ENCODE results near the gene NAT10. TPM values are rescaled to one million over a fixed set of nuclear protein-coding genes. Genes with fewer than 3 reads are reported as not detected.

The NAT10 gene
- total RNA-seq, 2 donors from 2014 or later, result 22.6 to 38.2 TPM

DNA sequence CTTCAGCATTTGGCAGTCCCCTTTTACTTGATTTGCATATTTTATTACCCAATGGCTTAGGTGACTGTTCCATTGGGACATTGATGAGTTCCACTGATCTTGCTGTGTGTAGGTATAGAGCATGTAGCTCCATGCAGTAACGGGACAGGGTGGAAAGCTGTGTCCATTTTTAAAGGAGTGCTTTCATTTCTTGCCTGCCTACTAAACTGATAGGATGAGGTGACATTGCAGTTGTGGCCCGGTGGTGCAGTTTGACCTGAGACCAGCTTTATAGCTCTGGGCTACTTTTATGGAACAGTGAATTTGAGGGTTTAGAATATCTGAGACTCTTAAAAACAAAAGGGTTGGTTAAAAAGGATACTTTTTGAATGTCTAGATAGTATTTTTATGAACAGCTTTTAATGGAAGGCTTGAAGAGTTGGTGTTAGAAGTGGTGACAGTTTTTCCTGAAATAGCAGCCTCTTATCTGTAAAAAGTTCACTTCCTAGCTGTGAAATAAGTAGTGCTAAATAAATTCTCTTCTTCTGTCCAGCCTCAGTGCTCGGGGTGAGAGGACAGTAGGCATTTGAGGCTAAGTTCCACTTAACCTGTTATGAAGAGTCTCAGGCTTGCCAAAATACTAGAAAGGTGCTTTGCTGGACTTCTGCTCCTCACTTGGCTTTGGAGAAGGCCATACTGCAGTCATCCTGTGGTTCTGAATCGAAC, 27.0 kb downstream of the NAT10 start:
- ATAC-seq (no peak), DNase-seq (no peak)
- 85 to 87% methylated on average over 4 of the region's 4 CpGs for WGBS, 2 donors
- H3K27ac ChIP-seq, result no peak overlapping the region
- no peaks in the 10 kb centered on the region for H3K9me3 ChIP-seq
- no peak overlapping the region for H3K4me3 ChIP-seq
- TF ChIP-seq CTCF (IDR thresholded peaks at IDR 0.05), result no peak
- no peak for TF ChIP-seq POLR2A (IDR thresholded peaks at IDR 0.05)
- H3K27me3 ChIP-seq, result no peaks in the 10 kb centered on the region
- no peaks in the 10 kb centered on the region for H3K4me1 ChIP-seq
- intact Hi-C loops (cut with DNase I), result no loop called here
- H3K36me3 ChIP-seq (replicated peaks in 1 of 2; ENCODE audit: insufficient read depth in 1 of 2, low read depth in 2 of 2), result peaks cover 9 to 47% of the 10 kb centered on the region in 2 donors

- no peak for ATAC-seq
- peaks cover 9 to 50% of the 10 kb centered on the region in 2 donors for H3K36me3 ChIP-seq (replicated peaks in 1 of 2; ENCODE audit: insufficient read depth in 1 of 2, low read depth in 2 of 2)
- no peak for TF ChIP-seq POLR2A (IDR thresholded peaks at IDR 0.05)
- no peak for TF ChIP-seq CTCF (IDR thresholded peaks at IDR 0.05)
- H3K9me3 ChIP-seq, result no peaks in the 10 kb centered on the region
- no peak for DNase-seq
- intact Hi-C loops (cut with DNase I), result no loop called here
- 81 to 91% methylated on average over 5 of the region's 5 CpGs for WGBS, 2 donors
- H3K27me3 ChIP-seq, result no peaks in the 10 kb centered on the region
- H3K4me3 ChIP-seq, result no peak overlapping the region
- H3K27ac ChIP-seq, result no peak overlapping the region
- H3K4me1 ChIP-seq, result no peaks in the 10 kb centered on the region
These were observed 29.3 kb downstream of the NAT10 start for GRCh38 chr11:34134765-34135164.

- 92 to 94% methylated on average over 3 of the region's 3 CpGs for WGBS, 2 donors
- Histone ChIP-seq H3K4me1 (no peaks in the 10 kb centered on the region), H3K9me3 (no peaks in the 10 kb centered on the region), H3K36me3 (replicated peaks in 1 of 2; ENCODE audit: insufficient read depth in 1 of 2, low read depth in 2 of 2) (peaks cover 9 to 52% of the 10 kb centered on the region in 2 donors), H3K4me3 (no peak overlapping the region), H3K27me3 (no peaks in the 10 kb centered on the region), H3K27ac (no peak overlapping the region)
- TF ChIP-seq CTCF (IDR thresholded peaks at IDR 0.05) (no peak), POLR2A (IDR thresholded peaks at IDR 0.05) (no peak)
- intact Hi-C loops (cut with DNase I), result no loop called here
- ATAC-seq, result no peak
- DNase-seq, result no peak
These were observed 30.0 kb downstream of the NAT10 start for GRCh38 chr11:34135439-34135838.

- Histone ChIP-seq H3K9me3 (no peaks in the 10 kb centered on the region), H3K27ac (no peak overlapping the region), H3K4me1 (no peaks in the 10 kb centered on the region), H3K27me3 (no peaks in the 10 kb centered on the region), H3K4me3 (no peak overlapping the region), H3K36me3 (replicated peaks in 1 of 2; ENCODE audit: insufficient read depth in 1 of 2, low read depth in 2 of 2) (peaks cover 14 to 49% of the 10 kb centered on the region in 2 donors)
- intact Hi-C loops (cut with DNase I), result no loop called here
- ATAC-seq (no peak), DNase-seq (no peak)
- WGBS, 2 donors, result 93 to 96% methylated on average over 4 to 8 of the region's 8 CpGs
- no peak for TF ChIP-seq CTCF (IDR thresholded peaks at IDR 0.05)
These were observed 31.0 kb downstream of the NAT10 start for GRCh38 chr11:34136420-34136819.

DNA sequence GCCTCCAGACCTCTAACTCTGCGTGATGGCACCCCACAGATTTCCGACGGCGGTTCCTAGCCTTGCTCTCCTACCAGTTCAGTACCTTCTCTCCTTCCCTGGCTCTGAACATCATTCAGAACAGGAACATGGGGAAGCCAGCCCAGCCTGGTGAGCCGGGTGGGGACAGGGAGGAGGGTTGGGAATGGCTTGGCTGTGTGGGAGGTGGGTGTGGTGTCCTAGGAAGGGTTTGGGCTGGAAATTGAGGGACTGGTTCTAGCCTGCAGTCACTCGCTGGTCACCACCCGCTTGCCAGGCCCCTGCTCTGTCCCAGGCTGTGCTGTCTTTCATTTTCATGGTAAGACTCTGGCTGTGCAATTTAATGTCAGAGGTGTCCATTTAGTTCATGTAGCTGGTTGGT, 33.9 kb downstream of the NAT10 start:
- Histone ChIP-seq H3K36me3 (replicated peaks in 1 of 2; ENCODE audit: insufficient read depth in 1 of 2, low read depth in 2 of 2) (peaks cover 11 to 49% of the 10 kb centered on the region in 2 donors), H3K9me3 (no peaks in the 10 kb centered on the region), H3K4me1 (no peaks in the 10 kb centered on the region), H3K27ac (no peak overlapping the region), H3K27me3 (no peaks in the 10 kb centered on the region), H3K4me3 (no peak overlapping the region)
- 86 to 94% methylated on average over 7 of the region's 7 CpGs for WGBS, 2 donors
- intact Hi-C loops (cut with DNase I), result no loop called here
- DNase-seq (no peak), ATAC-seq (no peak)
- TF ChIP-seq CTCF (IDR thresholded peaks at IDR 0.05) (no peak), POLR2A (IDR thresholded peaks at IDR 0.05) (no peak)
